Ishikawa (cell line): ENCODE data around the gene HTR3E.

Source experiments
- CEBPB ChIP-seq: IDR thresholded peaks from 2 replicates; pipeline ENCODE4 v1.6.1; 2012
- CREB1 ChIP-seq: IDR thresholded peaks from 2 replicates; pipeline ENCODE4 v1.6.1; 2012; ENCODE audit warnings: low read depth
- EGR1 ChIP-seq: IDR thresholded peaks from 2 replicates; pipeline ENCODE4 v1.6.1; 2012
- EP300 ChIP-seq: IDR thresholded peaks from 2 replicates; pipeline ENCODE4 v1.6.1; 2012; ENCODE audit warnings: borderline replicate concordance
- FOXM1 ChIP-seq: IDR thresholded peaks from 2 replicates; pipeline ENCODE4 v1.6.1; 2012; ENCODE audit warnings: low read depth, borderline replicate concordance
- NFIC ChIP-seq: IDR thresholded peaks from 2 replicates; pipeline ENCODE4 v1.6.1; 2012
- RAD21 ChIP-seq: IDR thresholded peaks from 2 replicates; pipeline ENCODE4 v1.6.1; 2012; ENCODE audit warnings: low read depth
- TAF1 ChIP-seq: IDR thresholded peaks from 2 replicates; pipeline ENCODE4 v1.6.1; 2012; ENCODE audit warnings: low read depth, mild to moderate bottlenecking
- TCF12 ChIP-seq: IDR thresholded peaks from 2 replicates; pipeline ENCODE4 v1.6.1; 2012; ENCODE audit warnings: low read depth
- TEAD4 ChIP-seq: IDR thresholded peaks from 2 replicates; pipeline ENCODE4 v1.6.1; 2012
- YY1 ChIP-seq: IDR thresholded peaks from 2 replicates; pipeline ENCODE4 v1.6.1; 2012; ENCODE audit warnings: low read depth
- ZBTB7A ChIP-seq: IDR thresholded peaks from 2 replicates; pipeline ENCODE4 v1.6.1; 2012; ENCODE audit warnings: low read depth
- TF ChIP-seq, protein P1 (sequence below): IDR thresholded peaks from 2 replicates; pipeline ENCODE4 v1.6.1; 2012
- TF ChIP-seq, protein P2 (sequence below): IDR thresholded peaks from 2 replicates; pipeline ENCODE4 v1.6.1; 2012; ENCODE audit warnings: low read depth, mild to moderate bottlenecking
- TF ChIP-seq, protein P3 (sequence below): IDR thresholded peaks from 2 replicates; pipeline ENCODE4 v1.6.1; 2012

The HTR3E gene, protein sequence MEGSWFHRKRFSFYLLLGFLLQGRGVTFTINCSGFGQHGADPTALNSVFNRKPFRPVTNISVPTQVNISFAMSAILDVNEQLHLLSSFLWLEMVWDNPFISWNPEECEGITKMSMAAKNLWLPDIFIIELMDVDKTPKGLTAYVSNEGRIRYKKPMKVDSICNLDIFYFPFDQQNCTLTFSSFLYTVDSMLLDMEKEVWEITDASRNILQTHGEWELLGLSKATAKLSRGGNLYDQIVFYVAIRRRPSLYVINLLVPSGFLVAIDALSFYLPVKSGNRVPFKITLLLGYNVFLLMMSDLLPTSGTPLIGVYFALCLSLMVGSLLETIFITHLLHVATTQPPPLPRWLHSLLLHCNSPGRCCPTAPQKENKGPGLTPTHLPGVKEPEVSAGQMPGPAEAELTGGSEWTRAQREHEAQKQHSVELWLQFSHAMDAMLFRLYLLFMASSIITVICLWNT

DNA sequence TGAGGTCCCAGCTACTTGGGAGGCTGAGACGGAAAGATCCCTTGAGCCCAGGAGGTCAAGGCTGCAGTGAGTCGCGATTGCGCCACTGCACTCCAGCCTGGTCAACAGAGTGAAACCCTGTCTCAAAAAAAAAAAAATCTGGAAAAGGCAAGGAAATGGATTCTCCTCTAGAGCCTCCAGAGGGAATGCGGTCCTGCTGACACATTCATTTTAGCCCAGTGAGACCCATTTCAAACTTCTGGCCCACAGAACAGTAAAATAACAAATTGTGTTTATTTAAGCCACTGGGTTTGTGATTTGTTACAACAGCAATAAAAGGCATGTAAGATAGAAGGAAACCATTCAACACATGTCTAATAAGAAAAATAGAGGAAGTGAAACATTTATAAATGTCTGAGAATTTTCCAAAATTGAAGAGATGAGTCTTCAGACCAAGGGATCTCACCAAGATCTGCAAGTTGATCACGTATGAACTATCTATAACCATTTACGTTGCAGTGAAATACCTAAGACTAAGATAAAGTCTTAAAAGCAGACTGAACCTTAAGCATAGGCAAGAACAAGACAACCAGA lies at the start of gene HTR3E:
HTR3E (plus strand) TSS at position 254 of the 573 bp plus-strand sequence. CDS start 466 bp downstream, outside the sequence.
- TF ChIP-seq EP300 (no peak), TEAD4 (no peak), YY1 (no peak), RAD21 (no peak), CEBPB (no peak), TCF12 (no peak), FOXM1 (no peak), CREB1 (no peak), NFIC (no peak), EGR1 (no peak), TAF1 (no peak), ZBTB7A (no peak)
- TF ChIP-seq, protein P1, sequence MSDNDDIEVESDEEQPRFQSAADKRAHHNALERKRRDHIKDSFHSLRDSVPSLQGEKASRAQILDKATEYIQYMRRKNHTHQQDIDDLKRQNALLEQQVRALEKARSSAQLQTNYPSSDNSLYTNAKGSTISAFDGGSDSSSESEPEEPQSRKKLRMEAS: no peak
- TF ChIP-seq, protein P2, sequence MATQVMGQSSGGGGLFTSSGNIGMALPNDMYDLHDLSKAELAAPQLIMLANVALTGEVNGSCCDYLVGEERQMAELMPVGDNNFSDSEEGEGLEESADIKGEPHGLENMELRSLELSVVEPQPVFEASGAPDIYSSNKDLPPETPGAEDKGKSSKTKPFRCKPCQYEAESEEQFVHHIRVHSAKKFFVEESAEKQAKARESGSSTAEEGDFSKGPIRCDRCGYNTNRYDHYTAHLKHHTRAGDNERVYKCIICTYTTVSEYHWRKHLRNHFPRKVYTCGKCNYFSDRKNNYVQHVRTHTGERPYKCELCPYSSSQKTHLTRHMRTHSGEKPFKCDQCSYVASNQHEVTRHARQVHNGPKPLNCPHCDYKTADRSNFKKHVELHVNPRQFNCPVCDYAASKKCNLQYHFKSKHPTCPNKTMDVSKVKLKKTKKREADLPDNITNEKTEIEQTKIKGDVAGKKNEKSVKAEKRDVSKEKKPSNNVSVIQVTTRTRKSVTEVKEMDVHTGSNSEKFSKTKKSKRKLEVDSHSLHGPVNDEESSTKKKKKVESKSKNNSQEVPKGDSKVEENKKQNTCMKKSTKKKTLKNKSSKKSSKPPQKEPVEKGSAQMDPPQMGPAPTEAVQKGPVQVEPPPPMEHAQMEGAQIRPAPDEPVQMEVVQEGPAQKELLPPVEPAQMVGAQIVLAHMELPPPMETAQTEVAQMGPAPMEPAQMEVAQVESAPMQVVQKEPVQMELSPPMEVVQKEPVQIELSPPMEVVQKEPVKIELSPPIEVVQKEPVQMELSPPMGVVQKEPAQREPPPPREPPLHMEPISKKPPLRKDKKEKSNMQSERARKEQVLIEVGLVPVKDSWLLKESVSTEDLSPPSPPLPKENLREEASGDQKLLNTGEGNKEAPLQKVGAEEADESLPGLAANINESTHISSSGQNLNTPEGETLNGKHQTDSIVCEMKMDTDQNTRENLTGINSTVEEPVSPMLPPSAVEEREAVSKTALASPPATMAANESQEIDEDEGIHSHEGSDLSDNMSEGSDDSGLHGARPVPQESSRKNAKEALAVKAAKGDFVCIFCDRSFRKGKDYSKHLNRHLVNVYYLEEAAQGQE: no peak
- TF ChIP-seq, protein P3, sequence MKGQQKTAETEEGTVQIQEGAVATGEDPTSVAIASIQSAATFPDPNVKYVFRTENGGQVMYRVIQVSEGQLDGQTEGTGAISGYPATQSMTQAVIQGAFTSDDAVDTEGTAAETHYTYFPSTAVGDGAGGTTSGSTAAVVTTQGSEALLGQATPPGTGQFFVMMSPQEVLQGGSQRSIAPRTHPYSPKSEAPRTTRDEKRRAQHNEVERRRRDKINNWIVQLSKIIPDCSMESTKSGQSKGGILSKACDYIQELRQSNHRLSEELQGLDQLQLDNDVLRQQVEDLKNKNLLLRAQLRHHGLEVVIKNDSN: no peak

DNA sequence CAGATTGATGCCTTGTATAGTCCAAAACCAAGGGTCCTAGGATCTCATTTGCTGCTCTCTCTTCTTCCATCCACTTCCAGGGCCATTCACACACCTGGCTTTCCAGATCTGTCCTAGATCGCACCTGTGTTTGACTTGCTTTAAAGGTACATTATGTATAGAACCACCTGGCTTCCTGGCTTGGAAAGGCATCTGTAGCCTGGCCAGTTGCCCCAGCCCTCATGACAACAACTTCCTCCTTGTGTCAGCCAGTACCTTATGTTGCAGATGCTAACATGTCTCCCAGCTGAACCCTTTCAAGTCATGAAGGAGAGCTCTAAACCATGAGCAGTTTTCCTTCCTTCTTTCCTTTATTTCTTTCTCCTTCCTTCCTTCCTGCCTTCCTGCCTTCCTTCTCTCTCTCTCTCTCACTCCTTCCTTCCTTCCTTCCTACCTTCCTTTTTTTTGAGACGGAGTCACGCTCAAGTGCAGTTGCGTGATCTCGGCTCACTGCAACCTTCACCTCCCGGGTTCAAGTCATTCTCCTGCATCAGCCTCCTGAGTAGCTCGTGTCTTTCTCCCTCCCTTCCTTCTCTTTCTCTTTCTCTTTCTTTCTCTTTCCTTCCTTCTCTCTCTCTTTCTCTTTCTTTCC lies 46.5 kb upstream of the HTR3E start:
- TF ChIP-seq TCF12: no peak
- TF ChIP-seq CREB1: no peak
- no peak for TF ChIP-seq CEBPB
- TF ChIP-seq NFIC: no peak
- TF ChIP-seq, protein P2: no peak
- TF ChIP-seq YY1: no peak
- TF ChIP-seq, protein P3: no peak
- no peak for TF ChIP-seq TEAD4
- no peak for TF ChIP-seq TAF1
- TF ChIP-seq EGR1: no peak
- TF ChIP-seq ZBTB7A: no peak

DNA sequence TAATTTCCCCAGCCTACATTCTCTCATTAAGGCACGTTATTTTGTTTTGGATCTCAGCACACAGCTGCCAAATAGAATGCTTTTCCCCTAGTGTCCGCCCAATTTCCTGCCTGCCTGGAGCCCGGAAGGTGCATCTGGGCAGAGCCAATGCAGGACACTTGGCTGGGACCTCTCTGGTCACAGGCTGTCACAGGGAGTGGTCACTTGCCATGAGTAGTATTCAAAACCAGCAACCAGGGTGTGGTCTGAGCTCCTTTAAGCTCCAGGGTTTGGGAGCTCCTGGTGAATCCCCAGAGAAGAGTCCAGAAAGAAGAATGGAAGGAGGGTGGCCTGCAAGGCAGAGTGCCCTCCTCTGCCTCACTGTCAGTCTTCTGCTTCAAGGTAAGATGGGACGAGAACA lies 44.1 kb upstream of the HTR3E start, which contains the start of gene HTR3C:
HTR3C (plus strand) TSS at position 281 of the 400 bp plus-strand sequence; CDS start at position 315, 34 bp downstream.
- no peak for TF ChIP-seq CREB1
- TF ChIP-seq, protein P2: no peak
- no peak for TF ChIP-seq EGR1
- TF ChIP-seq TEAD4: no peak
- no peak for TF ChIP-seq EP300
- TF ChIP-seq FOXM1: no peak
- TF ChIP-seq, protein P1: no peak
- TF ChIP-seq NFIC: no peak
- TF ChIP-seq, protein P3: no peak
- TF ChIP-seq RAD21: no peak
- TF ChIP-seq ZBTB7A: no peak
- no peak for TF ChIP-seq TCF12
- TF ChIP-seq TAF1: no peak
- no peak for TF ChIP-seq CEBPB
- TF ChIP-seq YY1: no peak
